Ovary (tissue), 9 donors: ENCODE data around the gene MYMX. TPM values are rescaled to one million over a fixed set of nuclear protein-coding genes. Genes with fewer than 3 reads are reported as not detected.

Experiments used
- DNase-seq, 5 donors: peaks; one replicate each; pipeline ENCODE4 v3.0.0-alpha.2; 2019 to 2020
- H3K27ac ChIP-seq, 2 donors: fragments of 200-600 bp; one replicate each; pipeline versions ENCODE4 v1.5.1 to v1.8.0; 2019 to 2022
- H3K27me3 ChIP-seq: fragments of 200-600 bp; one replicate; pipeline ENCODE4 v1.8.0; 2022
- H3K36me3 ChIP-seq: fragments of 200-600 bp; sonication (generic); one replicate; pipeline ENCODE4 v1.5.1; 2019
- H3K4me1 ChIP-seq: one replicate; pipeline ENCODE4 v1.8.1; 2013; ENCODE audit warnings: mild to moderate bottlenecking, moderate library complexity; ENCODE audit not compliant: insufficient read depth
- H3K4me3 ChIP-seq: fragments of 200-600 bp; sonication (generic); one replicate; pipeline ENCODE4 v1.5.1; 2017
- H3K9me3 ChIP-seq, 2 donors: fragments of 200-600 bp in 1 of 2; sonication (generic) in 1 of 2; one replicate each; pipeline versions ENCODE4 v1.5.1 to v1.8.1; 2013 to 2019; ENCODE audit warnings: mild to moderate bottlenecking in 1 of 2, moderate library complexity in 1 of 2
- CTCF ChIP-seq, 3 donors: fragments of 450-650 bp in 2 of 3; fragments of 200-600 bp in 1 of 3; IDR thresholded peaks; one replicate each; pipeline versions ENCODE4 v1.5.1 to v1.8.0; 2016 to 2022; ENCODE audit warnings: antibody characterized with exemption in 3 of 3, mild to moderate bottlenecking in 1 of 3
- EP300 ChIP-seq: sonication (generic); formaldehyde crosslinking; IDR thresholded peaks from one replicate; pipeline ENCODE4 v1.6.1; 2017; ENCODE audit warnings: antibody characterized with exemption
- POLR2A ChIP-seq: fragments of 450-650 bp; IDR thresholded peaks from one replicate; pipeline ENCODE4 v1.6.1; 2017; ENCODE audit warnings: antibody characterized with exemption, mild to moderate bottlenecking, moderate library complexity
- WGBS, 3 donors: extraction: QIAGEN DNeasy Blood & Tissue Kit in 1 of 3; methylation state at CpG; one replicate each; pipeline versions ENCODE4 v1.1.5 to v1.1.7; 2013 to 2017; 5-methylcytosine and 5-hydroxymethylcytosine counted together
- intact Hi-C, 4 donors: fragments of 100-400 bp; cut with DNase I; formaldehyde crosslinking; loops; one replicate each; pipeline versions ENCODE4 v1.11.0 to v1.15.1; 2022 to 2023
- polyA plus RNA-seq, 2 donors: library from polyadenylated mRNA; stranded (reverse); fragments of 200-250 nt in 1 of 2; fragments of 350-450 nt in 1 of 2; fragmentation: Illumina TruSeq in 1 of 2; extraction: RNeasy Lipid Tissue Mini Kit (QIAGEN cat#74804) in 1 of 2; gene quantifications; one replicate each; pipeline ENCODE4 v1.2.3, GENCODE V29; 2013 to 2014
- total RNA-seq, 7 donors: library from RNA; depleted of rRNA in 2 of 7; stranded (reverse); fragments of >200 nt in 2 of 7; fragmentation: NEBNext Ultra II Directional in 3 of 7; extraction: Animal tissue kit (Norgen Biotek cat#: 25700) in 3 of 7; gene quantifications; one replicate each; pipeline versions ENCODE4 v1.1.0 to v1.2.4, GENCODE V29; 2016 to 2023
- donor health status: DM: no; HTN: no; CAD: no; lungs with moderate emphysema.
- donor health status: DM: no; HTN: no; CAD: no.
- donor health status: Bipolar disorder and iron deficiency.
- donor health status: DM: yes; HTN: yes; CAD: no.
- donor health status: DM: no; HTN: no; CAD: no.
- donor health status: DM: yes; HTN: yes; CAD: no.

The MYMX gene
- total and polyA plus RNA-seq, 9 donors: 0.40 to 0.50 (median 0.42) TPM; not detected in 5

- H3K9me3 ChIP-seq: no peaks in the 10 kb centered on the region
- 48 to 64% (median 58%) methylated on average over 7 of the region's 7 CpGs for WGBS, 3 donors
- intact Hi-C loops: loop anchor here in 1 of 4 donors (5.0 kb wide), 1 partner anchor 50 kb away; no protein-coding TSS in a partner anchor
- H3K27me3 ChIP-seq: no peaks in the 10 kb centered on the region
- H3K27ac ChIP-seq: peak overlapping the region; percentile 45 to 67
- no peaks in the 10 kb centered on the region for H3K36me3 ChIP-seq
- peaks cover 27% of the 10 kb centered on the region for H3K4me1 ChIP-seq
- no peak for DNase-seq
- peak overlapping the region; percentile 0 for H3K4me3 ChIP-seq
- peak; percentile 4 for TF ChIP-seq POLR2A
- no peak for TF ChIP-seq EP300
- no peak for TF ChIP-seq CTCF (IDR thresholded peaks at IDR 0.05)
These were observed 10.5 kb downstream of the MYMX start for GRCh38 chr6:44227148-44227793.

GRCh38 chr6:44228031-44228430 lies 11.3 kb downstream of the MYMX start:
- no peaks in the 10 kb centered on the region for H3K36me3 ChIP-seq
- H3K27me3 ChIP-seq: no peaks in the 10 kb centered on the region
- intact Hi-C loops: loop anchor here in 1 of 4 donors (5.0 kb wide), 1 partner anchor 51 kb away; no protein-coding TSS in a partner anchor
- H3K27ac ChIP-seq: peak overlapping the region in 1 of 2 donors; percentile 67
- TF ChIP-seq CTCF (IDR thresholded peaks at IDR 0.05) (no peak), POLR2A (no peak), EP300 (no peak)
- no peak for DNase-seq
- H3K4me3 ChIP-seq: no peak overlapping the region
- H3K4me1 ChIP-seq: peaks cover 22% of the 10 kb centered on the region
- H3K9me3 ChIP-seq: no peaks in the 10 kb centered on the region
- 81 to 92% (median 89%) methylated on average over 6 of the region's 6 CpGs for WGBS, 3 donors

- no peaks in the 10 kb centered on the region for H3K36me3 ChIP-seq
- H3K9me3 ChIP-seq: no peaks in the 10 kb centered on the region
- peaks cover 22% of the 10 kb centered on the region for H3K4me1 ChIP-seq
- no peak overlapping the region for H3K27ac ChIP-seq
- intact Hi-C loops: loop anchor here in 1 of 4 donors (5.0 kb wide), 1 partner anchor 51 kb away; no protein-coding TSS in a partner anchor
- H3K4me3 ChIP-seq: no peak overlapping the region
- H3K27me3 ChIP-seq: no peaks in the 10 kb centered on the region
- WGBS, 3 donors: 88 to 98% (median 93%) methylated on average over 7 of the region's 7 CpGs
- TF ChIP-seq EP300 (no peak), POLR2A (no peak), CTCF (IDR thresholded peaks at IDR 0.05) (no peak)
- no peak for DNase-seq
These were observed 11.7 kb downstream of the MYMX start for GRCh38 chr6:44228433-44228832.

GRCh38 chr6:44228836-44229235 lies 12.1 kb downstream of the MYMX start:
- Histone ChIP-seq H3K4me3 (no peak overlapping the region), H3K36me3 (no peaks in the 10 kb centered on the region), H3K4me1 (peaks cover 22% of the 10 kb centered on the region), H3K27ac (no peak overlapping the region), H3K27me3 (no peaks in the 10 kb centered on the region), H3K9me3 (no peaks in the 10 kb centered on the region)
- intact Hi-C loops: loop anchor here in 1 of 4 donors (5.0 kb wide), 1 partner anchor 52 kb away; no protein-coding TSS in a partner anchor
- TF ChIP-seq EP300 (no peak), POLR2A (no peak), CTCF (IDR thresholded peaks at IDR 0.05) (no peak)
- no peak for DNase-seq
- WGBS, 3 donors: 67 to 69% (median 68%) methylated on average over 5 of the region's 5 CpGs
